Loucy (cell line): ENCODE data around the gene ARHGAP6.

Source experiments
- H2AFZ ChIP-seq: fragments of 200-600 bp; sonication (generic); 2 replicates; pipeline ENCODE4 v1.6.0; 2016; ENCODE audit warnings: antibody characterized with exemption, mild to moderate bottlenecking, low read length, moderate library complexity
- H3F3A ChIP-seq: fragments of 200-600 bp; 2 replicates; pipeline ENCODE4 v1.6.0; 2016; ENCODE audit warnings: antibody characterized with exemption, low read depth, mild to moderate bottlenecking
- H3K27me3 ChIP-seq: fragments of 200-600 bp; sonication (generic); 2 replicates; pipeline ENCODE4 v1.6.1; 2014; ENCODE audit warnings: low read length, mild to moderate bottlenecking; ENCODE audit not compliant: insufficient read depth, poor library complexity, severe bottlenecking
- H3K36me3 ChIP-seq: fragments of 200-600 bp; sonication (generic); 2 replicates; pipeline ENCODE4 v1.6.1; 2016; ENCODE audit warnings: low read length; ENCODE audit not compliant: insufficient read depth
- H3K4me1 ChIP-seq: fragments of 200-600 bp; sonication (generic); 2 replicates; pipeline ENCODE4 v1.5.1; 2014; ENCODE audit warnings: low read length, mild to moderate bottlenecking; ENCODE audit not compliant: insufficient read depth, poor library complexity, severe bottlenecking
- H3K4me2 ChIP-seq: fragments of 200-600 bp; sonication (generic); 2 replicates; pipeline ENCODE4 v1.6.0; 2014; ENCODE audit warnings: antibody characterized with exemption, low read length, low read depth, mild to moderate bottlenecking; ENCODE audit not compliant: poor library complexity, severe bottlenecking
- H3K4me3 ChIP-seq: fragments of 200-600 bp; sonication (generic); 2 replicates; pipeline ENCODE4 v1.5.1; 2014; ENCODE audit warnings: low read length, mild to moderate bottlenecking, mixed read lengths; ENCODE audit not compliant: poor library complexity, severe bottlenecking
- H3K79me2 ChIP-seq: fragments of 200-600 bp; sonication (generic); 2 replicates; pipeline ENCODE4 v1.6.1; 2014; ENCODE audit warnings: low read length; ENCODE audit not compliant: insufficient read depth
- H3K9ac ChIP-seq: fragments of 200-600 bp; sonication (generic); 2 replicates; pipeline ENCODE4 v1.6.0; 2014; ENCODE audit warnings: mild to moderate bottlenecking, low read depth, low read length, moderate library complexity; ENCODE audit not compliant: poor library complexity, severe bottlenecking
- H3K9me2 ChIP-seq: fragments of 200-600 bp; sonication (generic); replicated peaks from 2 replicates; pipeline ENCODE4 v1.6.1; 2016; ENCODE audit warnings: low read depth, low read length, mixed read lengths
- H3K9me3 ChIP-seq: fragments of 200-600 bp; sonication (generic); 2 replicates; pipeline ENCODE4 v1.6.1; 2014; ENCODE audit warnings: mild to moderate bottlenecking, antibody characterized with exemption, low read length, low read depth; ENCODE audit not compliant: insufficient read depth
- H4K20me1 ChIP-seq: fragments of 200-600 bp; sonication (generic); 2 replicates; pipeline ENCODE4 v1.6.0; 2014; ENCODE audit warnings: antibody characterized with exemption, low read length, mild to moderate bottlenecking; ENCODE audit not compliant: insufficient read depth, poor library complexity, severe bottlenecking
- EZH2phosphoT487 ChIP-seq: fragments of 200-600 bp; IDR thresholded peaks from 2 replicates; pipeline ENCODE4 v1.6.1; 2018; ENCODE audit warnings: antibody characterized with exemption, mild to moderate bottlenecking, moderate library complexity, borderline replicate concordance
- TF ChIP-seq, protein P1 (sequence below): fragments of 200-600 bp; sonication (generic); conservative IDR thresholded peaks from 2 replicates; pipeline ENCODE4 v1.5.1; 2014; ENCODE audit warnings: mild to moderate bottlenecking, antibody characterized with exemption, low read length

Gene ARHGAP6

DNA sequence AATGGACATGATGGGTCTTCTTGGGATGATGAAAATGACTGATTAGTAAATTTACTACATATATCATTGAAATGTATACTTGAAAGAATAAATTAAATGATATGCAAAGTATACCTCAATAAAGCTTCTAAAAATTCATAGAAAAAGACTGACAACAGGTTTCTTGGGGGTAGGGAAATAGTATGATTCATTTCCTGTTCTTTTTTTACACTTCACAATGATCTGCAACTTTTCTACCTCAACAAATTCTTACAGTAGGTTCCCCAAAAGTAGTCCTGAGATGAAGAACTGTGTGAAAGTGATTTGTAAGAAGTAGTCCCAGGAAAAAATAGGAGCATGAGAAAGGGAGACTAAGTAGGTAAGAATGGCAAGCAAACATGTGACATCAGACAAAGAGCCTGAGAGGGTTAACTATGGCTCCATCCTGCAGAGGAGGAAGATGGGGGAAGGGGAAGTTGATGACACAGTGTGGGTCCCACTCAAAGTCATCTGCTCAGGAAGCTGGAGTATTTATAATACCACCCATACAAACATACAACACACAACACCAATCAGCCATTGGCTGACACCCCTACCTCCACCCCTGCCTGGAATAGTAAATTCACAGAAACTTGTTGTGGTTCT lies 73.9 kb downstream of the ARHGAP6 start:
- Histone ChIP-seq H3K9ac (no peak overlapping the region), H3K79me2 (no peaks in the 10 kb centered on the region), H3K4me1 (no peaks in the 10 kb centered on the region), H3K9me2 (no peaks in the 10 kb centered on the region), H2AFZ (no peak overlapping the region), H3F3A (no peaks in the 10 kb centered on the region), H3K36me3 (no peaks in the 10 kb centered on the region), H3K4me3 (no peak overlapping the region), H4K20me1 (no peaks in the 10 kb centered on the region), H3K27me3 (no peaks in the 10 kb centered on the region), H3K4me2 (no peak overlapping the region), H3K9me3 (no peaks in the 10 kb centered on the region)
- TF ChIP-seq EZH2phosphoT487 = no peak

DNA sequence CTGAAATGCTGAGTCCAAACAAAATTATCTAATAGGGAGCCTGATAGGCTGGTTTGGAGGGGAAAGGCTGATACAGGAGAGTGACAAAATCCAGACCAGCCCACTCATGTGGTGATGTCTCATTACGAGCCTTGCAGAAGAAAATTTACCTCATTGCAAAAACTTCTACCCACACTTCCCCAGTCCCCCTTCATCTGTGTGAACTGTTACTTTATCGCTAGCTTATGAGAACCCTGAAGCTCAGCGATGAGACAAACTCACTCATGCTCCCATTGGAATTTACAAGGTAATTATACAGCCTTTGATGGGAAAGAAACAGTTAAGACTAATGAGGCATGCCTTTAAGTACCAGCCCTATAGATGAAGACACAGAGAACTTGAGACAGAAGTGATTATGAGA lies 76.1 kb downstream of the ARHGAP6 start:
- H3K27me3 ChIP-seq = no peaks in the 10 kb centered on the region
- H3K4me3 ChIP-seq = no peak overlapping the region
- no peaks in the 10 kb centered on the region for H3K9me2 ChIP-seq
- no peaks in the 10 kb centered on the region for H3K4me1 ChIP-seq
- H3F3A ChIP-seq = no peaks in the 10 kb centered on the region
- no peaks in the 10 kb centered on the region for H3K36me3 ChIP-seq
- TF ChIP-seq, protein P1, sequence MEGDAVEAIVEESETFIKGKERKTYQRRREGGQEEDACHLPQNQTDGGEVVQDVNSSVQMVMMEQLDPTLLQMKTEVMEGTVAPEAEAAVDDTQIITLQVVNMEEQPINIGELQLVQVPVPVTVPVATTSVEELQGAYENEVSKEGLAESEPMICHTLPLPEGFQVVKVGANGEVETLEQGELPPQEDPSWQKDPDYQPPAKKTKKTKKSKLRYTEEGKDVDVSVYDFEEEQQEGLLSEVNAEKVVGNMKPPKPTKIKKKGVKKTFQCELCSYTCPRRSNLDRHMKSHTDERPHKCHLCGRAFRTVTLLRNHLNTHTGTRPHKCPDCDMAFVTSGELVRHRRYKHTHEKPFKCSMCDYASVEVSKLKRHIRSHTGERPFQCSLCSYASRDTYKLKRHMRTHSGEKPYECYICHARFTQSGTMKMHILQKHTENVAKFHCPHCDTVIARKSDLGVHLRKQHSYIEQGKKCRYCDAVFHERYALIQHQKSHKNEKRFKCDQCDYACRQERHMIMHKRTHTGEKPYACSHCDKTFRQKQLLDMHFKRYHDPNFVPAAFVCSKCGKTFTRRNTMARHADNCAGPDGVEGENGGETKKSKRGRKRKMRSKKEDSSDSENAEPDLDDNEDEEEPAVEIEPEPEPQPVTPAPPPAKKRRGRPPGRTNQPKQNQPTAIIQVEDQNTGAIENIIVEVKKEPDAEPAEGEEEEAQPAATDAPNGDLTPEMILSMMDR = no peak
- TF ChIP-seq EZH2phosphoT487 = no peak
- H3K9me3 ChIP-seq = no peaks in the 10 kb centered on the region
- H2AFZ ChIP-seq = no peak overlapping the region
- no peaks in the 10 kb centered on the region for H4K20me1 ChIP-seq
- no peak overlapping the region for H3K9ac ChIP-seq
- H3K4me2 ChIP-seq = no peak overlapping the region
- no peaks in the 10 kb centered on the region for H3K79me2 ChIP-seq

DNA sequence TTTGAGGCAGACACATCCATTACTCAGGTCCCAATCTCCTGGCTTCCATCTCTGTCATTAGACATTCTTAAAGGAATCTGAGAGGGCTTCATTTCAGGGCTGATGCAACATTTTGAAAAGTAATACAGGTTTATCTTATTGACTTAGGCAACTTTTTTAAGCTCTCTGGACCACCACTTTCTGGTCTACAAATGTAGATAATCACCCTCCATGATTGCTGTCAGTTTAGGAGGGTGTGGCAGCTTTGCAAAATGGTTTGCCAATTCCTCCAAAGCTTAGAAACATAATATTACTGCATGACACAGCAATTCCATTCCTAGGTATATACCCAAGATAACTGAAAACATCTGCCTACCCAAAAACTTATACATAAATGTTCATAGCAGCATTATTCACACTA lies 77.6 kb downstream of the ARHGAP6 start:
- Histone ChIP-seq H3K36me3 (no peaks in the 10 kb centered on the region), H3F3A (no peaks in the 10 kb centered on the region), H3K27me3 (no peaks in the 10 kb centered on the region), H3K4me2 (no peak overlapping the region), H4K20me1 (no peaks in the 10 kb centered on the region), H3K4me3 (no peak overlapping the region), H3K9ac (no peak overlapping the region), H3K9me3 (no peaks in the 10 kb centered on the region), H3K9me2 (no peaks in the 10 kb centered on the region), H3K4me1 (no peaks in the 10 kb centered on the region), H3K79me2 (no peaks in the 10 kb centered on the region), H2AFZ (no peak overlapping the region)
- TF ChIP-seq, protein P1 = no peak

DNA sequence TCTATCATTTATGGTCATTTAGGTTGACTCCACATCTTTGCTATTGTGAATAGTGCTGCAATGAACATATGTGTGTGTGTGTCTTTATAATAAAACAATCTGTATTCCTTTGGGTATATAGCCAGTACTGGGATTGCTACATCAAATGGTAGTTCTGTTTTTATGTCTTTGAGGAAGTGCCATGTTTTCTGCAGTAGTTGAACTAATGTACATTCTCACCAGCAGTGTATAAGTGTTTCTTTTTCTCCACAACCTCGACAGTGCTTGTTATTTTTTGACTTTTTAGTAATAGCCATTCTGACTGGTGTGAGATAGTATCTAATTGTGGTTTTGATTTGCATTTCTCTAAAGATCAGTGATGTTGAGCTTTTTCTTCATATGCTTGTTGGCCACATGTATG lies 80.5 kb downstream of the ARHGAP6 start:
- no peaks in the 10 kb centered on the region for H3K9me3 ChIP-seq
- H3K4me3 ChIP-seq = no peak overlapping the region
- no peaks in the 10 kb centered on the region for H3K27me3 ChIP-seq
- TF ChIP-seq EZH2phosphoT487 = no peak
- TF ChIP-seq, protein P1 = no peak
- H3K4me1 ChIP-seq = no peaks in the 10 kb centered on the region
- no peaks in the 10 kb centered on the region for H3F3A ChIP-seq
- no peaks in the 10 kb centered on the region for H3K9me2 ChIP-seq
- H2AFZ ChIP-seq = no peak overlapping the region
- no peak overlapping the region for H3K4me2 ChIP-seq
- no peaks in the 10 kb centered on the region for H3K36me3 ChIP-seq
- H3K79me2 ChIP-seq = no peaks in the 10 kb centered on the region
- no peaks in the 10 kb centered on the region for H4K20me1 ChIP-seq
- no peak overlapping the region for H3K9ac ChIP-seq
